PFSK-1 (cell line): ENCODE data around the gene CPSF4L. TPM values are rescaled to one million over a fixed set of nuclear protein-coding genes. Genes with fewer than 3 reads are reported as not detected.

ENCODE experiments used
- FOXP2 ChIP-seq: optimal IDR thresholded peaks from 2 replicates; pipeline ENCODE3; 2011; ENCODE audit warnings: borderline replicate concordance, control low read depth, inconsistent platforms; ENCODE audit not compliant: insufficient read depth; ENCODE audit errors: extremely low read length, extremely low read depth
- POLR2AphosphoS5 ChIP-seq: IDR thresholded peaks from 2 replicates; pipeline ENCODE4 v1.6.1; 2012; ENCODE audit warnings: low read depth, mild to moderate bottlenecking, control low read depth, low read length, moderate library complexity
- SIN3A ChIP-seq: IDR thresholded peaks from 2 replicates; pipeline ENCODE4 v1.6.1; 2012; ENCODE audit warnings: mild to moderate bottlenecking, low read length, moderate library complexity, borderline replicate concordance; ENCODE audit not compliant: insufficient read depth
- TAF1 ChIP-seq: IDR thresholded peaks from 2 replicates; pipeline ENCODE4 v1.6.1; 2012; ENCODE audit warnings: low read length, control low read depth, borderline replicate concordance; ENCODE audit not compliant: insufficient read depth
- polyA plus RNA-seq: library from polyadenylated mRNA; unstranded; fragments of >200 nt; gene quantifications from one replicate; pipeline ENCODE4 v1.2.1, GENCODE V29; 2012; ENCODE audit warnings: low read depth, missing spikeins; ENCODE audit not compliant: insufficient read length
- TF ChIP-seq, protein P1 (sequence below), 2 experiments: IDR thresholded peaks; 2 replicates each; pipeline versions ENCODE4 v1.6.1 to v1.8.0; 2011 to 2012; ENCODE audit warnings: low read depth in 2 of 2, low read length in 2 of 2, control low read depth in 1 of 2, inconsistent platforms in 1 of 2, mild to moderate bottlenecking in 1 of 2, moderate library complexity in 1 of 2; ENCODE audit not compliant: insufficient read depth in 1 of 2

CPSF4L gene, protein sequence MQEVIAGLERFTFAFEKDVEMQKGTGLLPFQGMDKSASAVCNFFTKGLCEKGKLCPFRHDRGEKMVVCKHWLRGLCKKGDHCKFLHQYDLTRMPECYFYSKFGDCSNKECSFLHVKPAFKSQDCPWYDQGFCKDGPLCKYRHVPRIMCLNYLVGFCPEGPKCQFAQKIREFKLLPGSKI
- not detected for polyA plus RNA-seq

DNA sequence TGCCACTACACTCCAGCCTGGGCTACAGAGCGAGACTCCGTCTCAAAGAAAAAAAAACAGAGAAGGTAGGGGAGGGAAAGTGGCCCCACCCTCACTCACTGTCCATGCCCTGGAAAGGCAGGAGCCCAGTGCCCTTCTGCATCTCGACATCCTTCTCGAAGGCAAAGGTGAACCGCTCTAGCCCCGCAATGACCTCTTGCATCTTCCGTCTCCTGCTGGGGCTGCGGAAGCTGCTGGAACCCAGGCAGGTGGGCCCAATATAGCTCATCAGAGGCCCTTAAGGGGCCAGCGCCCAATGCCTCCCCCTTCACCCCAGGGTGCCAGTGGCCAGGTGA is at the start of gene CPSF4L:
Gene CPSF4L (minus strand): TSS at position 264 of the 335 bp plus-strand sequence. CDS start 62 bp downstream, at position 202.
- TF ChIP-seq FOXP2 (no peak), POLR2AphosphoS5 (no peak), SIN3A (no peak), TAF1 (no peak)
- TF ChIP-seq, protein P1, sequence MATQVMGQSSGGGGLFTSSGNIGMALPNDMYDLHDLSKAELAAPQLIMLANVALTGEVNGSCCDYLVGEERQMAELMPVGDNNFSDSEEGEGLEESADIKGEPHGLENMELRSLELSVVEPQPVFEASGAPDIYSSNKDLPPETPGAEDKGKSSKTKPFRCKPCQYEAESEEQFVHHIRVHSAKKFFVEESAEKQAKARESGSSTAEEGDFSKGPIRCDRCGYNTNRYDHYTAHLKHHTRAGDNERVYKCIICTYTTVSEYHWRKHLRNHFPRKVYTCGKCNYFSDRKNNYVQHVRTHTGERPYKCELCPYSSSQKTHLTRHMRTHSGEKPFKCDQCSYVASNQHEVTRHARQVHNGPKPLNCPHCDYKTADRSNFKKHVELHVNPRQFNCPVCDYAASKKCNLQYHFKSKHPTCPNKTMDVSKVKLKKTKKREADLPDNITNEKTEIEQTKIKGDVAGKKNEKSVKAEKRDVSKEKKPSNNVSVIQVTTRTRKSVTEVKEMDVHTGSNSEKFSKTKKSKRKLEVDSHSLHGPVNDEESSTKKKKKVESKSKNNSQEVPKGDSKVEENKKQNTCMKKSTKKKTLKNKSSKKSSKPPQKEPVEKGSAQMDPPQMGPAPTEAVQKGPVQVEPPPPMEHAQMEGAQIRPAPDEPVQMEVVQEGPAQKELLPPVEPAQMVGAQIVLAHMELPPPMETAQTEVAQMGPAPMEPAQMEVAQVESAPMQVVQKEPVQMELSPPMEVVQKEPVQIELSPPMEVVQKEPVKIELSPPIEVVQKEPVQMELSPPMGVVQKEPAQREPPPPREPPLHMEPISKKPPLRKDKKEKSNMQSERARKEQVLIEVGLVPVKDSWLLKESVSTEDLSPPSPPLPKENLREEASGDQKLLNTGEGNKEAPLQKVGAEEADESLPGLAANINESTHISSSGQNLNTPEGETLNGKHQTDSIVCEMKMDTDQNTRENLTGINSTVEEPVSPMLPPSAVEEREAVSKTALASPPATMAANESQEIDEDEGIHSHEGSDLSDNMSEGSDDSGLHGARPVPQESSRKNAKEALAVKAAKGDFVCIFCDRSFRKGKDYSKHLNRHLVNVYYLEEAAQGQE (IDR thresholded peaks at IDR 0.05; ENCODE audit: insufficient read depth in 1 of 2, low read depth in 2 of 2, low read length in 2 of 2), result no peak

DNA sequence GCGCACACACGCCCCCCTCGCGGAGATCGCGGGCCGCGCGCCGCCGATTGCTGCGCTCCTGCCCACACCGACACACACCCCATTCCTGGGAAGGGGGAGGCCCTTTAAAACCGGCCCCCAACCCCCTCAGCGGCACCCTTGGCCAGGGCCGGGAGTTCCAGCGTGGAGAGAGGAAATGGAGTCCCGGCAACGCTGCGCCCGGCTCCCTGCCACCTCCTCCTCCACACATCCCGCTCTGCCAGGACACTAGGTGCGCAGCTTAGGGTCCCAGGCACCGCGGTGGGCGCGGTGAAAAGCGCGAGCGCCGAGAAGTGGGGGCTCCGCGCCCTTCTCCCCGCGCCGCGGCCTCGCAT is 49.7 kb upstream of the CPSF4L start:
- TF ChIP-seq POLR2AphosphoS5 (no peak), FOXP2 (no peak), SIN3A (no peak), TAF1 (no peak)
- TF ChIP-seq, protein P1 (IDR thresholded peaks at IDR 0.05; ENCODE audit: insufficient read depth in 1 of 2, low read depth in 2 of 2, low read length in 2 of 2), result no peak

DNA sequence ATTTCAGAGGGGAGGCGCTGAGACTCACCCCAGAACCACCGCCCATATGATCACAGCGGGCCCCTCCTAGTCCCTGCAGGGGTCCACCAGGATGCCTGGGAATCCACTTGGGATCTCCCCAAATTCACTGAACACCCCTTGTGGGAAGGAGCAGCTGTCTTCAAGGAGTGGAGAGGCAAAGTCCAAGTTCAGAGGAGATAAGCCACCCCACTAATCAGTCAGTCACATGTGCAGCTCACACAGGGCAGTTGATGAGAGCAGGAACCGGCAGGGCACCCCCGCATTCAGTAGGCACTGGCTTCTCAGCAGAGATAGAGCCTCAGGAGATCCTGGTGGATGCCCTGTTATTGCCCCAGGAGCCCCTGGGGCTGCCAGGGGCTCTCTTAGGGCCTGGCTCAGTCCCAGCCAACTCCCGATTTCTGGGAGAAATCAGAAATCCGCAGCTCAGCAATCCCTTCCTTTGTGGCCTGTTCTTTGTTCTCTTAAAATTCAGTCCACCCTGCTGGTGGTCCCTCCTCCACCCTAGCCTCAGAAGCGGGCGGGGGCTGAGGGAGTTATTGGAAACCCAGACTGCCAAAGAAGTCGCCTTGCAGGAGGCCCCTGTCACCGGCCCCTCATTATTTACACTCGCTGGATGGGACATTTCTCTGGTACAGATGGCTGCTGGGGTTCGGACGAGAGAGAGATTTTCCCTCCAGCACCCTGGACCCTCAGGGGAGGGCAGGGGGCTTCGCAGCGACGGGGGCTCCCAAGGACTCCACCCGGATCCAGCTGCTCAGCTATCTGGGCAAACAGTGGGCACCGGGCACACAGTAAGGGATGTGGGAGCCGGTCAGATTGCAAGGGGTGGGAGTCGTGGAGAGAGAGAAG is 48.3 kb upstream of the CPSF4L start:
- TF ChIP-seq, protein P1 (IDR thresholded peaks at IDR 0.05; ENCODE audit: insufficient read depth in 1 of 2, low read depth in 2 of 2, low read length in 2 of 2), result no peak
- TF ChIP-seq TAF1 (no peak), FOXP2 (no peak), POLR2AphosphoS5 (no peak), SIN3A (no peak)

DNA sequence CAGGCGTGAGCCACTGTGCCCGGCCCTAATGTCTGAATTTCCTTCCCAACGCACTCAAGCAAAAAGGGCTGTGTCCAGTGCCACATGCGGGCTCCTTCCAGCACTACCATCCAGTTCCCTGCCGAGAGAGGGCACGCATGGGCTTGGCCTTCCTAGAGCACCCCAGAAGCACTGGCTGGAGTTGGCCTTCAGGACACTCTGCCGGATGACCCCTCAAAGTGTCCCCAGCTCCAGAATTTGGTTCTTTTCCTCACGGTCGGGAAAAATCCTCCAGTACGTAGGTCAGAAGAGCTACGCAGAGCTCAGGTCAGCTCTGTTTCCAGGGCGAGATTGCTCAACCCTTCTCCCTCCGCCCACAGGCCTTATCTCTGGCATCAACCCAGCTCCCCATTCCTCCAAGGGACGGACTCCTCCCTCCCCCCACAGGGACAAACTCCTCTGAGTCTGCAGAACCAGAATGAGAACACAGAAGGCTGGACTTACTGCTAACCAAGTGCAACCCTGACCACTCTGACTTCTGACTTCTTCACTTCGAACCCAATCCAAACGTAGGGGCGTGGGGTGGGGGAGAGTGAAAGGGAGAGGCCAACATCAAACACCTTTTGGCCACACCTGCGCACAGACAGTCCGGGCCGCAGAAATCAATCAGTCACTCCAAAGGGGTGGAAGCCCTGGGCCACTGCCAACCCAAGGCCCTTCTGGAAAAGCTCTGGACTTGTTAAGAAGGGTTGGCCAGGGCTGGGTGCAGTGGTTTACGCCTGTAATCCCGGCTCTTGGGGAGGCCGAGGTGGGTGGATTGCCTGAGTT is 46.5 kb upstream of the CPSF4L start:
- no peak for TF ChIP-seq TAF1
- no peak for TF ChIP-seq SIN3A
- TF ChIP-seq FOXP2, result no peak
- no peak for TF ChIP-seq POLR2AphosphoS5
- TF ChIP-seq, protein P1 (IDR thresholded peaks at IDR 0.05; ENCODE audit: insufficient read depth in 1 of 2, low read depth in 2 of 2, low read length in 2 of 2), result no peak
